Hematopoietic multipotent progenitor cell treated with erythropoietin and hydrocortisone succinate and interleukin-3 and kit ligand, for 15 days (in vitro differentiated cells): ENCODE measurements around the gene BAHCC1.

Source experiments
- DNase-seq: peaks from one replicate; pipeline ENCODE4 v3.0.0-alpha.2; 2015; ENCODE audit warnings: low spot score

The BAHCC1 gene

GRCh38 chr17:81461607-81462500 lies 66.6 kb downstream of the BAHCC1 start:
- DNase-seq: no peak

- no peak for DNase-seq
Measured at GRCh38 chr17:81462506-81463125, 67.4 kb downstream of the BAHCC1 start.

GRCh38 chr17:81463506-81463905 lies 68.2 kb downstream of the BAHCC1 start:
- no peak for DNase-seq

DNA sequence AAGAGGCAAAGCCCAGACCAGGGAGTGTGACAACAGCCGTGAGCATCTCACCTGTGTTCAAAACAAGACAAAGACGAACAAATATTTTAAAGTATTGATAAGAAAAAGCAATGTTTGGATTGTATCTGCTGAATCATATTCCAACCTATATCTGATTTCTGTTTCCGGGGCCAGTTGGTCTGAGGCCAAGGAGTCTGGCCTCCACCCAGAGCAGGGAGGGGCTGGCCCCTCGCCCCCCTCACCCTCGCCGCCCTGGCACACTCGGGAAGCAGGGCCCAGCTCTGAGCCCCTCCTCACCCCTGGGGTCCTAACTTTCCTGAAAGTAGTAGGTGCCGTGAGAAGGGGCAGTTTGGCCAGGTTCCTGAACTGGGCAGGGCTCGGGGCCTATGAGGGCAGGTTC lies 69.3 kb downstream of the BAHCC1 start:
- DNase-seq: no peak

DNA sequence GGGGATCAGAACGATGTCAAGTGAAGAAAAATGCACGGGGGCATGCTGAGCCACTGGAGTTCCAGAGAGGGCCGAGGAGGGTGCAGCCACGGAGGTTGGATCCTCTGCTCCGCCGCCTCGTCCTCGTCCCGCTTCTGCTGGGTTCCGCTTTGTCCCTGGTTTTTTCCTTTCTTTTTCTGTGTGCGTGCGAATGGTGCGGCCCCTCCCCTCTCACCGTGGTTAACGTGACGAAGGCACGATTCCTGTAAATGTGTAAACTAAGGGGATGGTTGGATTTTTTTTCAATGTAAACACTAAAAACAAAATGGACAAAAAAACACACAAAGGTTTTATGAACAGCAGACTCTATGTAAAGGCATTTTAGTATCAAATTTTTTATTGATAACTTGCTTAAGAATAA lies 70.7 kb downstream of the BAHCC1 start:
- no peak for DNase-seq

DNA sequence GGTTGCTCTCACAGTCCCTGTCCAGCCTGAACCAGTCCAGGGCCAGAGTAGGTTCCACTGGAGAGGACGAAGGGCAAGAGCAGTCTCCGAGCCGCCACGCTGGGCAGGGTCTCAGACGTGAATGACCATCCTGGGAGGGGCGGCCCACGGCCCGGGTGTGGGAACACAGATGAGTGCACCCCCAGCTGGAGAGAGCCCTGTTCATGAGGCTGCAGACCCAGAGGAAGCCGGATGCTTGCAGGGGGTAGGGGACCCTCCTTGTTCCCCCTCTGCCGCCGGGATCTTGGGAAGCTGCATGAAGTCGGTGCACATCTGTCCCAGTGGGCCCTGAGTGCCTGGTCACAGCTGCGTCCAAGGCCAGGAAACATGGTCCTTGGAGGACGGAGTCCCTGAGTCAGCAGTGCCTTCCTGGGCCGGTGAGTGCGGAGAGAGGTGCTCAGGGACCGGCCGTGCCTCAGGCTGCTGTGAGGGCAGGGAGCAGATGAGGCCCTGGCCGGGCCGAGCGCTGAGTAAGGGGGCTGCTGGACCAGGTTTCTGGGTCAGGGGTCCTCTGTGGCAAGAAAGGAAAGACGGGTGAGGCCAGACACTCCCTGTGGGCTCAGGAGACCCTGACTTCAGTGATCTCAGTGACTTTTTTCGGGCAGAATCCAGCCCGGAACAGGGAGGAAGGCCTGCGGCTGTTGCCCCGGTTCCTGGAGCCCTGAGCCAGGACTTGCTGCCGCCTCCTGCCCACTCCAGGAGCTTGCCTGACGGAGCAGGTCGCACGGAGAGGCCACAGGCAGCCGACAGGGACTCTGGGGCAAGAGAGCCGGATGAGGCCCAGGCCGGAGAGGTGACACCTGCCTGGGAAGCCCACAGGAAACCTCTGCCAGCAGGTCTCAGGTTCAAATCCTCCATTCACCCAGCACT lies 71.6 kb downstream of the BAHCC1 start:
- DNase-seq: no peak

GRCh38 chr17:81468111-81468769 lies 73.0 kb downstream of the BAHCC1 start:
- no peak for DNase-seq

DNA sequence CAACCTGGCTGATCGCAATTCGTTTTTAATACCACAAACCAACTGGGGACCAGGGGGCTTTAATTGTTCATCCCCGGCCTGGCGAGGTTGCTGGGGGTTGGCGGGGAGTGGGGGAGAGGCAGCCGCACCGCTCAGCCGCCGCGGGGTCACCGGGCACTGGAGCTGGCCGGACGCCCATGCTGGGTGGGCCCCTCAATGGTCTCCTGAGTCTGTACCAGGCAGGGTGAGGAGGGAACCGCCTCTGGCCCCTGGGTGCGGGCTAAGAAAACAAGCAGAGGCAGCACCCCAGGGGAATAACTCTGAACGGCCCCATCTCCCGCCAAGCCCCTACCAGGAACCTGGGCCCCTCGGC lies 73.5 kb downstream of the BAHCC1 start:
- DNase-seq: no peak

DNA sequence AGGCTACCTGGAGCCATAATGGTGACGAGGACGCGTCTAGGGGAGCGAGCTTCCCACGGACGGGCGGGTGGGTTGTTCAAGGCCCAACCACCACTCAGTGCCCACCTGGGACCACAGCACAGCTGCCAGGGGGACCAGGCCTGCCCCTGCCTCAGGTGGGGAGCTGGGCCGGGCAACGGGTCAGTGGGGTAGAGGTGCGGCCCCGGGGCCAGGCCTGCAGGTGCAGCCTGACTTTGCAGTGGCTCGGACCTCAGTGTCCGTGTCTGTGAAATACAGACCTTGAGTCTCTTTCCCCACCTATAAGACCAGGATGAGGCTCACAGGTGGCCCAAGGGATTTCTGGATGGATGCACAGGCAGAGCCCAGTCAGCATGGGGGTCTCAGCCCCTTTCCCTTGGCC lies 74.0 kb downstream of the BAHCC1 start:
- DNase-seq: no peak

GRCh38 chr17:81470270-81470943 lies 75.2 kb downstream of the BAHCC1 start:
- DNase-seq: no peak

DNA sequence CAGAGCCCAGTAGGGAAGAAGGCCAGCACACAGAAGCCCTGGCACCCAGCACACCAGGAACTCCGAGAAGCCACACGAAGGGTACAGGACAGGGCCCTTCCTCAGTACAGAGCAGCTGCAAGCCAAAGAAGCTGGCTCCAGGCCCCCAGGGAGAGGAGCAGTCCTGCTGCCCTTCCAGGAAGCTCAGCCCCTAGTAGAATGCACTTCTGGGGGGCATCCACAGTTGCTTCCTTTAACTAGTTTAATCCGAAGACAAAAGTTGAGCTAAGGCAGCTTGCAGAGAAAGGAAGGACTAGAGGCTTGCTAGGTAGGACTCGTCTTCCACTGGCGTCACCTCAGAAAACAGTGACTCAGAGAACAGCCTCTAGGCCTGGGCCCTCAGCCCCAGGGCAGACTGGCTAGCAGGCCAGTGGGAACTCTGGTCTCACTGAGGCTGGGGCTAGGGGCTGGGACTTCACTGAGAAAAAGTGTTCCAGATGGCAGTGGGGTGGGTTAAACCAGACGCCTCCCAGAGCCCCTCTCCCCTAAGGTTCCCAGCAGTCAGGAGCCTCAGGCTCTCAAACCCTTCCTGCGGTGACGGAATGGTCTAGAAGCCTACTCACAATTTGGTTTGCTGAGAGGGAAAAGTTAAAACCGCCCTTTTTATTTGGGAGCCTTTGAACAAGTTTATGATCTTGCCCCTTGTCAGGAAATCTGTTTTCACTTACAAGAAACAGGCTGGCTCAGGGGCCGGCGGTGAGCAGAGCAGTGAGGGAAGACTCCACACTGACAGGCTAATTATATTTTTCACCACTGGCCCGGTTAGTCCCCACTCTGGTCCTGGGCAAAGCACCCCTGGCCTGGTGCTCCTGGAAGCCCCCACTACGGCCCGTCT lies 75.9 kb downstream of the BAHCC1 start:
- no peak for DNase-seq

DNA sequence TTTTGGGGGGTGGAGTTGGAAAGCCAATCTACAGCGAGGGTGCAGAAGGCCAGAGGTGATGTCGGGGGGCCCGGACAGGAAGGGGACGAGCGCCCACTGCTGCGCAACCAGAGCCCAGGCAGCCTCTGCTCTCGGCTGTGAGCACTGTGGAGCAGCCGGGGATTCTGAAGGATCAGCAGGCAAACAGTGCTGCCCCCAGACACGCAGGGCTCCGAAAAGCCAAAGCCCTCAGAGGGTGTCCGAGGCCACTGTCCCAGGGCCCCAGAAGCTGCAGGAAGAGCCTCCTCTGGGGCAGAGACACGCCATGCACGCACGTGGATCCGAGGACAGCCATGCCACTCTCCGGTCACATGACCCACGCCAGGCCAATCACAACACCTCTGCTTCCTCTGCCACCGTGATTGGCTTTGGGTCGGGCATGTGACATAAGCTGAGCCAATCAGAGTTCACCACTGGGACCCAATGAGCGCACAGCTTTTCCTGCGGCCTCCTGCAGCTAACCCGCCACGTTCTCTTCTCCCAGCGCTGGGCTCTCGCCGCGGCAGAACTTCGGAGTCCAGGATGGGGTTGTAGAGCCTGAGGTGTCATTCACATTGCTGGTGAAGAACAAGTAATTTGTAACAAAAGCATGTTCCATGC lies 76.7 kb downstream of the BAHCC1 start:
- no peak for DNase-seq

DNA sequence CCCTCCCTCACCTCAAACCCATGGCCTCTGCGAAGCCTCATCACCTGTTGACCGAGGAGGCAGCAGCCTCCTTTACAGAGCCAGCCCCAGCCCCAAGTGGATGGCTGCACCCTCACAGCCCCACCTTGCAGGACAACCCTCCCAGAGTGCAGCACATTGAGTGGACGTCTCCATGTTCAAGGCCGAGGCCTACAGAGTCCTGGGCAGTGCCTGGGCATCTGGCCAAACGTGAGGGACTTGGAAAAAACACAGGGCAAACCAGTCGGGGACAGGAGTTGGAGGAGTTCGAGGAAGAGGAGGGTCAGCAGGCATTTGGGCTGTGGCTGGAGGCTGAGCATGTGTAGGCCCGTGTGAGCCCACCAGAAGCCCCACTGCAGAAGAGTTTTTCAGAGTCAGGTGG lies 77.8 kb downstream of the BAHCC1 start:
- DNase-seq: no peak

DNA sequence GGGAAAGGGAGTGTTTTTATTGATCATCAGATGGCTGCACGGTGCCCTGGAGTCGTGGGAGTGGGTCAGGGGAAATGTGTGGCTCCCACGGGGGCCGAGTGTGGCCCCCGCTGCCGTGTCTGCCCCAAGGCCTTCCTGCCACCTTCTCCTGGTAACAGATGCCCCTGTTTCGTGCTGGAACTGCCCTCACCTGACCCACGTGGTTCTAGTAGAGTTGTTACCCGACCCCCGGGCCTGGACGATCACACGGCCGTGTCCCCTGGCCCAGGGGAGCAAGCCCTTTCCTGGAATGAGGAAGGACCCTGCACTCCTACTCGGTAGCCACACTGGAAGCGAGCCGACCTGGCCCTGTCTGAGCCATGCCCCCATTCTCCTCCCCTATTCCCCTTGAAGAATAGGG lies 79.7 kb downstream of the BAHCC1 start:
- no peak for DNase-seq

- DNase-seq: no peak
Measured at GRCh38 chr17:81476097-81476496, 80.8 kb downstream of the BAHCC1 start.

DNA sequence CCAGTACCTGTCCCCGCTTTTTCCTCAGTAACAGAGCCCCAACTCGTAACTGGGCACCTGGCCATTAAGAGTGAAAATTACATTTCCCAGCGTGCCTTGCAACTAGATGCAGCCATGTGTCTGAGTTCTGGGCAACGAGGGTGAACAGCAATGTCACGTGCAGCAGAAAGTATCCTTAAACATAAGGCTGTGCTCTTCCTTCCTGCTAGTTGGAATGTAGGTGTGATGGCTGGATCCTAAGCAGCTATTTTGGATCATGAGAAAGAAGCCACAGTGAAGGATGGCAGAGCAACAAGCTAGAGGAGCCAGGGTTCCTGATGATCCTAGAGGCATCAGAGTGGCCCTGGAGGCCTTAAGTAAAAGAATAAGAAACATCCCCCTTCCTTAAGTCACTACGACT lies 81.4 kb downstream of the BAHCC1 start:
- DNase-seq: no peak

DNA sequence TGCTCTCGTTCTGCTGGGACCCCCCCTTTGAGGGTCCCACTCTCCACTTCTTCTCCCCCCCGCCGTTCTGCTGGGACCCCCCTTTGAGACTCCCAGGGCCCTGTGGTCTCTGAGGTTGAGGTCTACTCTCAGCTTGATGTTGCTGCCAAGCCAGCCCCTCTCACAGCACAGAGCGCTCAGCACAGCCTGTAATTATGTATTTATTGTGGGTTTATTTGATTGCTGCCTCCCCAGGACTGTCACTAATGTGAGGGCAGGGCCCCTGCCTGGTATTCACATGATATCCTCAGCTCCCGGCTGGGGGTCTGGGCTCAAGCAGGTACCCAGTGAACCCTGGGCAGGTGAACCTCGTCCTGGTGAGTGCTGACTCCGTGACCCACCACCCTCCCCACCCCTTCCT lies 81.9 kb downstream of the BAHCC1 start:
- no peak for DNase-seq

DNA sequence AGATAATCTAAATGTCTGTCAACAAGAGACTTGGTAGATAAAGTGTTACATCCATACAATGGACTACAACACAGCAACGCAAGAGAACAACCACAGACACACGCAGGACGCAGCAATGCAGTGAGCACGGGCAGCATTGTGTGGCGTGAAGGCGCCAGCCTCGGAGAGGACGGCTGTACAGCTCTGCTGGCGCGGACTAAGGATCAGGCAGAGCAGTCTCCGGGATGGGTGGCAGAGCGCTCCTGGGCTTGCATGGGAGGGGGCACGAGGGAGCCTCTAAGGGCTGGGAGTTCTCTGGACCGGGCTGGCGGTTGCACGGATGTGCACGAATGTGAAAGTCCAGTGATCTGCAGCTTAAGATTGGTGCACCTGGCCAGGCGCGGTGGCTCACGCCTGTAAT lies 82.9 kb downstream of the BAHCC1 start:
- no peak for DNase-seq

- DNase-seq: no peak
Measured at GRCh38 chr17:81479175-81480071, 84.2 kb downstream of the BAHCC1 start.
